Activated T-helper 17 cell treated with anti-CD3 and anti-CD28 coated beads, Interleukin-2, amount 50 U/mL, for 72 hours (primary cell): Measurements from ENCODE around the gene PCDHA12. TPM values are rescaled to one million over a fixed set of nuclear protein-coding genes. Genes with fewer than 3 reads are reported as not detected.

Experiments used
- ATAC-seq: fragments of 150-1000 bp; cut with Tn5 transposase; replicated peaks from 2 replicates; pipeline ENCODE4 v1.10.0; 2021; ENCODE audit warnings: mild to moderate bottlenecking, moderate library complexity
- H3K27ac Mint-ChIP-seq: one replicate; pipeline ENCODE4 v1.8.0; 2022; ENCODE audit warnings: mixed read lengths
- H3K27me3 Mint-ChIP-seq: one replicate; pipeline ENCODE4 v1.8.0; 2022; ENCODE audit warnings: mixed read lengths
- H3K36me3 Mint-ChIP-seq: one replicate; pipeline ENCODE4 v1.8.0; 2022; ENCODE audit warnings: low read depth, mild to moderate bottlenecking, mixed read lengths
- H3K4me1 Mint-ChIP-seq: one replicate; pipeline ENCODE4 v1.8.0; 2022; ENCODE audit warnings: mixed read lengths
- H3K4me3 Mint-ChIP-seq: one replicate; pipeline ENCODE4 v1.8.0; 2022; ENCODE audit warnings: mild to moderate bottlenecking, mixed read lengths
- H3K9me3 Mint-ChIP-seq: one replicate; pipeline ENCODE4 v1.8.0; 2022; ENCODE audit warnings: mixed read lengths
- total RNA-seq, 2 donors: library from RNA; stranded (reverse); gene quantifications; one replicate each; pipeline ENCODE4 v1.2.3, GENCODE V29; 2022

Gene PCDHA12
- total RNA-seq, 2 donors from 2014 or later, result not detected

- no peaks in the 10 kb centered on the region for H3K4me1 Mint-ChIP-seq
- H3K27me3 Mint-ChIP-seq, result peaks cover 26% of the 10 kb centered on the region
- no peak overlapping the region for H3K27ac Mint-ChIP-seq
- H3K36me3 Mint-ChIP-seq, result no peaks in the 10 kb centered on the region
- ATAC-seq, result no peak
- peaks cover 16% of the 10 kb centered on the region for H3K9me3 Mint-ChIP-seq
- H3K4me3 Mint-ChIP-seq, result no peak overlapping the region
Measured at GRCh38 chr5:140882591-140882899, 7.4 kb downstream of the PCDHA12 start.

DNA sequence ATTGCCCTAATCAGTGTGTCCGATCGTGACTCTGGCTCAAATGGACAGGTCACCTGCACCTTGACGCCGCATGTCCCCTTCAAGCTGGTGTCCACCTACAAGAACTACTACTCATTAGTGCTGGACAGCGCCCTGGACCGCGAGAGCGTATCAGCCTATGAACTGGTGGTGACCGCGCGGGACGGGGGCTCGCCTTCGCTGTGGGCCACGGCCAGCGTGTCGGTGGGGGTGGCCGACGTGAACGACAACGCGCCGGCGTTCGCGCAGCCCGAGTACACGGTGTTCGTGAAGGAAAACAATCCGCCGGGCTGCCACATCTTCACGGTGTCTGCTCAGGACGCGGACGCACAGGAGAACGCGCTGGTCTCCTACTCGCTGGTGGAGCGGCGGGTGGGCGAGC is 8.3 kb downstream of the PCDHA12 start:
- Mint-ChIP-seq H3K4me3 (no peak overlapping the region), H3K27me3 (peaks cover 27% of the 10 kb centered on the region), H3K27ac (no peak overlapping the region), H3K9me3 (peaks cover 16% of the 10 kb centered on the region), H3K36me3 (no peaks in the 10 kb centered on the region), H3K4me1 (no peaks in the 10 kb centered on the region)
- no peak for ATAC-seq

- Mint-ChIP-seq H3K9me3 (peaks cover 11% of the 10 kb centered on the region), H3K27ac (no peak overlapping the region), H3K36me3 (no peaks in the 10 kb centered on the region), H3K4me1 (no peaks in the 10 kb centered on the region), H3K4me3 (no peak overlapping the region), H3K27me3 (peaks cover 22% of the 10 kb centered on the region)
- no peak for ATAC-seq
Measured at GRCh38 chr5:140883927-140884697, 9.0 kb downstream of the PCDHA12 start.

- Mint-ChIP-seq H3K4me3 (no peak overlapping the region), H3K36me3 (no peaks in the 10 kb centered on the region), H3K4me1 (no peaks in the 10 kb centered on the region), H3K9me3 (peaks cover 4% of the 10 kb centered on the region), H3K27me3 (peaks cover 3% of the 10 kb centered on the region), H3K27ac (no peak overlapping the region)
- ATAC-seq, result no peak
Measured at GRCh38 chr5:140916325-140916724, 41.2 kb downstream of the PCDHA12 start.

DNA sequence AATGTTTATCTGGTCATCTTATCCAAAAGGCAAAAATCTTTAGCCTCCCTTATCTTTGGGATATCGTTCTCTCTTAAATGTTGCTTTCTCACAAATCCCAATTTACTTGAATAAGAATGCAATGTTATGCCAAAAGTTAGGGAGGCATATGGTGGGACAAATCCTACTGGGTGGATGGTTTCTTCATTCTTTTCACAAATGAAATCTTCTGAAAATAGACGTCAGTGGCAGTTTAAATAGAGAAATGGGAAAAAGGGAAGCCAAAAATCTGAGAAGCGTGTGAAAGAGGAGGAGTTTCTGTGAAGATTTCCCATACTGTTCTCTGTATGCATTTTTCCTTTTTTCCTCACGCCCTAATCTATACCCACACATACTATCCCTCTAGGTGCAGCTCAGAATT is 48.5 kb downstream of the PCDHA12 start:
- no peak for ATAC-seq
- Mint-ChIP-seq H3K9me3 (no peaks in the 10 kb centered on the region), H3K27ac (no peak overlapping the region), H3K36me3 (no peaks in the 10 kb centered on the region), H3K27me3 (peaks cover 24% of the 10 kb centered on the region), H3K4me3 (no peak overlapping the region), H3K4me1 (no peaks in the 10 kb centered on the region)

DNA sequence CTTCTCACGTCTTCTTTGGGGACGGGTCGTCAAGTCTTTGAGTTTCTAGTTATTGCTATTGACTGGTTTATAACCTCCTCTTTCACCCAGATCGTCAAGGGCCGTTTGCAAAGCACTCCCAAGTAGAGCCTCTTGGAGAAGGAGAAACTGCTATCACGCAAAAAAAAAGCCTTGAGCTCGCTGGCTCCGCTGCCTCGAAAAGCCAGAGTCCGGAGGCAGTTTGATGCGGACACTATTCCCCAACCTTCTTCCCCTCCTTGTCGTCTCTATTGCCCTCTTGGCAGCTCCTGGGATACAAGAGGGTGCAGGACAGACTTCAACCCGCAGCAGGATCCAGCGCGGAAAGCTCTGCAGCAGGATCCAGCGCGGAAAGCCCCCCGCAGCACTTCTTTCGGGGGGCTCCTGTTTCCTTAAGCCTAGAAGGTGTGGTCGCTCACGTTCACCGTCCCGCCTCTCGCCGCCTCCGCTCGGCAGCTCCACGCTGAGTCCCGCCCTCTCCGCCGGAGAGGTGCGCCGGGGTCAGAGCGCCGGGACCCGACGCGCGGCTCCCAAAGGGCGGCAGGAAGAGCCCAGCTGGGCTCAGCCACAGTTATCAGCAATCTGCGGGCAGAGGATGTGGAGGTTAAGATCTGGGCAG is 50.8 kb downstream of the PCDHA12 start, which contains the start of gene PCDHAC1:
Gene PCDHAC1 (plus strand): TSS at position 494 of the 637 bp plus-strand sequence. CDS start 594 bp downstream, outside the sequence.
- H3K4me3 Mint-ChIP-seq, result peak within 1 kb of the TSS; percentile 64
- H3K9me3 Mint-ChIP-seq, result no peaks in the 10 kb centered on the region
- no peaks in the 10 kb centered on the region for H3K36me3 Mint-ChIP-seq

GRCh38 chr5:140926443-140927227 is 51.5 kb downstream of the PCDHA12 start:
- Mint-ChIP-seq H3K9me3 (no peaks in the 10 kb centered on the region), H3K36me3 (no peaks in the 10 kb centered on the region), H3K27me3 (peaks cover 41% of the 10 kb centered on the region), H3K4me1 (no peaks in the 10 kb centered on the region), H3K4me3 (peak overlapping the region; percentile 64), H3K27ac (no peak overlapping the region)
- peak; percentile 80 for ATAC-seq

More for the DNA sequence above, 50.8 kb downstream of the PCDHA12 start, which contains the start of gene PCDHAC1:
- Mint-ChIP-seq H3K4me1 (no peaks in the 10 kb centered on the region), H3K27me3 (peaks cover 40% of the 10 kb centered on the region), H3K27ac (no peak within 1 kb of the TSS)
- ATAC-seq, result peak; percentile 44

- no peak for ATAC-seq
- Mint-ChIP-seq H3K4me3 (peak overlapping the region; percentile 64), H3K27me3 (peaks cover 40% of the 10 kb centered on the region), H3K4me1 (no peaks in the 10 kb centered on the region), H3K27ac (no peak overlapping the region), H3K36me3 (no peaks in the 10 kb centered on the region), H3K9me3 (no peaks in the 10 kb centered on the region)
Measured at GRCh38 chr5:140927228-140927573, 52.1 kb downstream of the PCDHA12 start.

Other genes starting within 250 kb of the PCDHA12 start
- under 1 TPM; 0.32 to 0.39 TPM for gene CD14, start 242.1 kb upstream of the PCDHA12 start, total RNA-seq
- 10 to 100 TPM; 22.9 to 30.6 TPM for gene TMCO6, start 235.9 kb upstream of the PCDHA12 start, total RNA-seq
- gene NDUFA2, start 227.7 kb upstream of the PCDHA12 start, total RNA-seq, result 10 to 100 TPM; 48.1 to 63.9 TPM
- 10 to 100 TPM; 76.9 to 85.8 TPM for gene IK, start 227.5 kb upstream of the PCDHA12 start, total RNA-seq
- gene WDR55, start 210.4 kb upstream of the PCDHA12 start, total RNA-seq, result 10 to 100 TPM; 38.8 TPM
- gene DND1, start 201.7 kb upstream of the PCDHA12 start, total RNA-seq, result 1 to 10 TPM; 3.0 to 3.4 TPM
- gene HARS1, start 183.9 kb upstream of the PCDHA12 start, total RNA-seq, result 100 to 1,000 TPM in 1 of 2 donors, 10 to 100 TPM in 1; 82.2 to 103 TPM
- 10 to 100 TPM; 24.7 to 30.2 TPM for gene HARS2, start 183.9 kb upstream of the PCDHA12 start, total RNA-seq
- 10 to 100 TPM; 47.5 to 58.0 TPM for gene ZMAT2, start 174.9 kb upstream of the PCDHA12 start, total RNA-seq
- not detected for gene PCDHA1, start 89.2 kb upstream of the PCDHA12 start, total RNA-seq
- not detected for gene PCDHA2, start 80.5 kb upstream of the PCDHA12 start, total RNA-seq
- not detected for gene PCDHA3, start 74.3 kb upstream of the PCDHA12 start, total RNA-seq
- gene PCDHA4, start 68.2 kb upstream of the PCDHA12 start, total RNA-seq, result not detected
- not detected for gene PCDHA5, start 53.7 kb upstream of the PCDHA12 start, total RNA-seq
- gene PCDHA6, start 47.3 kb upstream of the PCDHA12 start, total RNA-seq, result not detected
- gene PCDHA7, start 41.0 kb upstream of the PCDHA12 start, total RNA-seq, result not detected
- gene PCDHA8, start 34.1 kb upstream of the PCDHA12 start, total RNA-seq, result not detected
- not detected for gene PCDHA9, start 26.9 kb upstream of the PCDHA12 start, total RNA-seq
- gene PCDHA10, start 19.4 kb upstream of the PCDHA12 start, total RNA-seq, result not detected
- not detected for gene PCDHA11, start 6.4 kb upstream of the PCDHA12 start, total RNA-seq
- not detected for gene PCDHA13, start 6.8 kb downstream of the PCDHA12 start, total RNA-seq
- not detected for gene PCDHAC1, start 51.0 kb downstream of the PCDHA12 start, total RNA-seq
- not detected for gene PCDHAC2, start 91.2 kb downstream of the PCDHA12 start, total RNA-seq
- not detected for gene PCDHB1, start 176.1 kb downstream of the PCDHA12 start, total RNA-seq
- under 1 TPM; 0.06 to 0.24 TPM for gene PCDHB2, start 219.3 kb downstream of the PCDHA12 start, total RNA-seq
- under 1 TPM in 1 of 2 donors, not detected in 1; 0.08 TPM for gene PCDHB3, start 225.2 kb downstream of the PCDHA12 start, total RNA-seq
- gene PCDHB4, start 246.5 kb downstream of the PCDHA12 start, total RNA-seq, result not detected